Measurements from ENCODE around the gene KIAA2012.

The KIAA2012 gene

GRCh38 chr2:202105025-202105424, 32.0 kb downstream of the KIAA2012 start:
- Histone ChIP-seq H3K4me1 (ENCODE audit: control insufficient read depth, insufficient read depth, low read length) (peaks cover 27% of the 10 kb centered on the region), H3K9ac (ENCODE audit: low read depth, low read length) (no peak overlapping the region), H3K27ac (ENCODE audit: low read depth, low read length) (no peak overlapping the region), H3K9me3 (ENCODE audit: control insufficient read depth, insufficient read depth, low read length) (no peaks in the 10 kb centered on the region), H3K4me3 (ENCODE audit: low read depth, low read length) (no peak overlapping the region), H3K36me3 (ENCODE audit: control insufficient read depth, insufficient read depth, low read length) (no peaks in the 10 kb centered on the region), H3K27me3 (ENCODE audit: control insufficient read depth, insufficient read depth, low read length) (no peaks in the 10 kb centered on the region)

- Histone ChIP-seq H3K27ac (ENCODE audit: low read depth, low read length) (no peak overlapping the region), H3K9me3 (ENCODE audit: control insufficient read depth, insufficient read depth, low read length) (no peaks in the 10 kb centered on the region), H3K4me1 (ENCODE audit: control insufficient read depth, insufficient read depth, low read length) (peaks cover 16% of the 10 kb centered on the region), H3K9ac (ENCODE audit: low read depth, low read length) (no peak overlapping the region), H3K27me3 (ENCODE audit: control insufficient read depth, insufficient read depth, low read length) (no peaks in the 10 kb centered on the region), H3K4me3 (ENCODE audit: low read depth, low read length) (no peak overlapping the region), H3K36me3 (ENCODE audit: control insufficient read depth, insufficient read depth, low read length) (no peaks in the 10 kb centered on the region)
These were observed 35.3 kb downstream of the KIAA2012 start for GRCh38 chr2:202108345-202108744.

GRCh38 chr2:202109139-202109736, 36.2 kb downstream of the KIAA2012 start:
- no peak overlapping the region for H3K27ac ChIP-seq (ENCODE audit: low read depth, low read length)
- H3K4me3 ChIP-seq (ENCODE audit: low read depth, low read length): no peak overlapping the region
- no peaks in the 10 kb centered on the region for H3K27me3 ChIP-seq (ENCODE audit: control insufficient read depth, insufficient read depth, low read length)
- H3K4me1 ChIP-seq (ENCODE audit: control insufficient read depth, insufficient read depth, low read length): peaks cover 23% of the 10 kb centered on the region
- no peak overlapping the region for H3K9ac ChIP-seq (ENCODE audit: low read depth, low read length)
- H3K36me3 ChIP-seq (ENCODE audit: control insufficient read depth, insufficient read depth, low read length): no peaks in the 10 kb centered on the region
- no peaks in the 10 kb centered on the region for H3K9me3 ChIP-seq (ENCODE audit: control insufficient read depth, insufficient read depth, low read length)

GRCh38 chr2:202109737-202110184, 36.7 kb downstream of the KIAA2012 start:
- Histone ChIP-seq H3K27ac (ENCODE audit: low read depth, low read length) (no peak overlapping the region), H3K9ac (ENCODE audit: low read depth, low read length) (no peak overlapping the region), H3K27me3 (ENCODE audit: control insufficient read depth, insufficient read depth, low read length) (no peaks in the 10 kb centered on the region), H3K36me3 (ENCODE audit: control insufficient read depth, insufficient read depth, low read length) (no peaks in the 10 kb centered on the region), H3K9me3 (ENCODE audit: control insufficient read depth, insufficient read depth, low read length) (no peaks in the 10 kb centered on the region), H3K4me3 (ENCODE audit: low read depth, low read length) (no peak overlapping the region), H3K4me1 (ENCODE audit: control insufficient read depth, insufficient read depth, low read length) (peaks cover 23% of the 10 kb centered on the region)

- H3K9me3 ChIP-seq (ENCODE audit: control insufficient read depth, insufficient read depth, low read length): no peaks in the 10 kb centered on the region
- no peak overlapping the region for H3K4me3 ChIP-seq (ENCODE audit: low read depth, low read length)
- no peaks in the 10 kb centered on the region for H3K27me3 ChIP-seq (ENCODE audit: control insufficient read depth, insufficient read depth, low read length)
- no peak overlapping the region for H3K9ac ChIP-seq (ENCODE audit: low read depth, low read length)
- no peaks in the 10 kb centered on the region for H3K36me3 ChIP-seq (ENCODE audit: control insufficient read depth, insufficient read depth, low read length)
- H3K27ac ChIP-seq (ENCODE audit: low read depth, low read length): no peak overlapping the region
- peaks cover 23% of the 10 kb centered on the region for H3K4me1 ChIP-seq (ENCODE audit: control insufficient read depth, insufficient read depth, low read length)
These were observed 37.4 kb downstream of the KIAA2012 start for GRCh38 chr2:202110491-202110890.

- Histone ChIP-seq H3K27ac (ENCODE audit: low read depth, low read length) (no peak overlapping the region), H3K4me1 (ENCODE audit: control insufficient read depth, insufficient read depth, low read length) (peaks cover 23% of the 10 kb centered on the region), H3K9ac (ENCODE audit: low read depth, low read length) (no peak overlapping the region), H3K9me3 (ENCODE audit: control insufficient read depth, insufficient read depth, low read length) (no peaks in the 10 kb centered on the region), H3K36me3 (ENCODE audit: control insufficient read depth, insufficient read depth, low read length) (no peaks in the 10 kb centered on the region), H3K4me3 (ENCODE audit: low read depth, low read length) (no peak overlapping the region), H3K27me3 (ENCODE audit: control insufficient read depth, insufficient read depth, low read length) (no peaks in the 10 kb centered on the region)
These were observed 39.0 kb downstream of the KIAA2012 start for GRCh38 chr2:202112041-202112440.

- Histone ChIP-seq H3K27me3 (ENCODE audit: control insufficient read depth, insufficient read depth, low read length) (no peaks in the 10 kb centered on the region), H3K4me3 (ENCODE audit: low read depth, low read length) (no peak overlapping the region), H3K9ac (ENCODE audit: low read depth, low read length) (no peak overlapping the region), H3K4me1 (ENCODE audit: control insufficient read depth, insufficient read depth, low read length) (peaks cover 23% of the 10 kb centered on the region), H3K36me3 (ENCODE audit: control insufficient read depth, insufficient read depth, low read length) (no peaks in the 10 kb centered on the region), H3K27ac (ENCODE audit: low read depth, low read length) (peak overlapping the region; percentile 25), H3K9me3 (ENCODE audit: control insufficient read depth, insufficient read depth, low read length) (no peaks in the 10 kb centered on the region)
These were observed 40.6 kb downstream of the KIAA2012 start for GRCh38 chr2:202113571-202114142.

GRCh38 chr2:202114291-202114690, 41.2 kb downstream of the KIAA2012 start:
- H3K4me1 ChIP-seq (ENCODE audit: control insufficient read depth, insufficient read depth, low read length): peaks cover 23% of the 10 kb centered on the region
- H3K9ac ChIP-seq (ENCODE audit: low read depth, low read length): no peak overlapping the region
- H3K9me3 ChIP-seq (ENCODE audit: control insufficient read depth, insufficient read depth, low read length): no peaks in the 10 kb centered on the region
- H3K36me3 ChIP-seq (ENCODE audit: control insufficient read depth, insufficient read depth, low read length): no peaks in the 10 kb centered on the region
- H3K27ac ChIP-seq (ENCODE audit: low read depth, low read length): no peak overlapping the region
- no peaks in the 10 kb centered on the region for H3K27me3 ChIP-seq (ENCODE audit: control insufficient read depth, insufficient read depth, low read length)
- H3K4me3 ChIP-seq (ENCODE audit: low read depth, low read length): no peak overlapping the region

GRCh38 chr2:202114795-202115194, 41.7 kb downstream of the KIAA2012 start:
- Histone ChIP-seq H3K4me3 (ENCODE audit: low read depth, low read length) (no peak overlapping the region), H3K9me3 (ENCODE audit: control insufficient read depth, insufficient read depth, low read length) (0 out of 2 replicates have a peak, but pooled peaks cover under 1% of the 10 kb centered on the region), H3K27me3 (ENCODE audit: control insufficient read depth, insufficient read depth, low read length) (no peaks in the 10 kb centered on the region), H3K27ac (ENCODE audit: low read depth, low read length) (no peak overlapping the region), H3K36me3 (ENCODE audit: control insufficient read depth, insufficient read depth, low read length) (no peaks in the 10 kb centered on the region), H3K9ac (ENCODE audit: low read depth, low read length) (no peak overlapping the region), H3K4me1 (ENCODE audit: control insufficient read depth, insufficient read depth, low read length) (peaks cover 22% of the 10 kb centered on the region)

GRCh38 chr2:202115479-202115971, 42.5 kb downstream of the KIAA2012 start:
- H3K27ac ChIP-seq (ENCODE audit: low read depth, low read length): no peak overlapping the region
- peaks cover 15% of the 10 kb centered on the region for H3K4me1 ChIP-seq (ENCODE audit: control insufficient read depth, insufficient read depth, low read length)
- peaks cover 5% of the 10 kb centered on the region; the same call in 1 of the 2 replicates for H3K9me3 ChIP-seq (ENCODE audit: control insufficient read depth, insufficient read depth, low read length)
- H3K36me3 ChIP-seq (ENCODE audit: control insufficient read depth, insufficient read depth, low read length): no peaks in the 10 kb centered on the region
- H3K9ac ChIP-seq (ENCODE audit: low read depth, low read length): no peak overlapping the region
- no peaks in the 10 kb centered on the region for H3K27me3 ChIP-seq (ENCODE audit: control insufficient read depth, insufficient read depth, low read length)
- H3K4me3 ChIP-seq (ENCODE audit: low read depth, low read length): no peak overlapping the region

GRCh38 chr2:202116691-202117090, 43.6 kb downstream of the KIAA2012 start:
- Histone ChIP-seq H3K4me3 (ENCODE audit: low read depth, low read length) (no peak overlapping the region), H3K9me3 (ENCODE audit: control insufficient read depth, insufficient read depth, low read length) (peaks cover 6% of the 10 kb centered on the region; the same call in 1 of the 2 replicates), H3K4me1 (ENCODE audit: control insufficient read depth, insufficient read depth, low read length) (peaks cover 12% of the 10 kb centered on the region), H3K27me3 (ENCODE audit: control insufficient read depth, insufficient read depth, low read length) (no peaks in the 10 kb centered on the region), H3K36me3 (ENCODE audit: control insufficient read depth, insufficient read depth, low read length) (no peaks in the 10 kb centered on the region), H3K27ac (ENCODE audit: low read depth, low read length) (no peak overlapping the region), H3K9ac (ENCODE audit: low read depth, low read length) (no peak overlapping the region)
